Mesendoderm (in vitro differentiated cells): ENCODE data around the gene TALDO1.

Experiments used
- DNase-seq: peaks from one replicate; pipeline ENCODE4 v3.0.0; 2013
- H2AK5ac ChIP-seq: 2 replicates; pipeline ENCODE4 v1.6.1; 2013; ENCODE audit warnings: low read length, inconsistent platforms
- H2BK120ac ChIP-seq: 2 replicates; pipeline ENCODE4 v1.6.1; 2013; ENCODE audit warnings: low read depth, mild to moderate bottlenecking, low read length, moderate library complexity, mixed read lengths
- H2BK15ac ChIP-seq: replicated peaks from 2 replicates; pipeline ENCODE4 v1.6.1; 2013; ENCODE audit warnings: low read depth, mild to moderate bottlenecking, moderate library complexity
- H2BK5ac ChIP-seq: 2 replicates; pipeline ENCODE4 v1.6.1; 2013; ENCODE audit warnings: low read length, inconsistent platforms
- H3K18ac ChIP-seq: 2 replicates; pipeline ENCODE4 v1.6.1; 2013; ENCODE audit warnings: mild to moderate bottlenecking, low read length, mixed read lengths
- H3K23ac ChIP-seq: one replicate; pipeline ENCODE4 v1.6.1; 2013; ENCODE audit warnings: low read length
- H3K27ac ChIP-seq: 2 replicates; pipeline ENCODE4 v1.5.1; 2013; ENCODE audit warnings: low read depth, mild to moderate bottlenecking, inconsistent platforms, low read length, moderate library complexity
- H3K27me3 ChIP-seq: 2 replicates; pipeline ENCODE4 v1.6.1; 2013; ENCODE audit warnings: low read length, control low read depth, mild to moderate bottlenecking, inconsistent platforms; ENCODE audit not compliant: insufficient read depth, poor library complexity
- H3K36me3 ChIP-seq: 2 replicates; pipeline ENCODE4 v1.6.1; 2013; ENCODE audit warnings: low read length, inconsistent platforms; ENCODE audit not compliant: control insufficient read depth, insufficient read depth
- H3K4ac ChIP-seq: one replicate; pipeline ENCODE4 v1.6.1; 2013; ENCODE audit warnings: low read depth, mild to moderate bottlenecking, low read length, moderate library complexity
- H3K4me1 ChIP-seq: 2 replicates; pipeline ENCODE4 v1.6.1; 2013; ENCODE audit warnings: low read depth, low read length, inconsistent platforms; ENCODE audit not compliant: control insufficient read depth
- H3K4me2 ChIP-seq: 2 replicates; pipeline ENCODE4 v1.6.1; 2013; ENCODE audit warnings: low read length
- H3K4me3 ChIP-seq: 2 replicates; pipeline ENCODE4 v1.5.1; 2013; ENCODE audit warnings: mild to moderate bottlenecking, low read length
- H3K56ac ChIP-seq: one replicate; pipeline ENCODE4 v1.6.1; 2013; ENCODE audit warnings: low read length
- H3K79me1 ChIP-seq: 2 replicates; pipeline ENCODE4 v1.6.1; 2013; ENCODE audit warnings: low read length, inconsistent platforms
- H3K79me2 ChIP-seq: 2 replicates; pipeline ENCODE4 v1.6.1; 2013; ENCODE audit warnings: mild to moderate bottlenecking, low read length; ENCODE audit not compliant: control insufficient read depth, insufficient read depth
- H3K9ac ChIP-seq: 2 replicates; pipeline ENCODE4 v1.6.1; 2013; ENCODE audit warnings: low read length, inconsistent platforms
- H4K5ac ChIP-seq: one replicate; pipeline ENCODE4 v1.6.1; 2013; ENCODE audit warnings: low read length
- H4K8ac ChIP-seq: one replicate; pipeline ENCODE4 v1.6.1; 2013; ENCODE audit warnings: low read depth, mild to moderate bottlenecking, control low read depth, low read length, moderate library complexity
- WGBS: extraction: QIAGEN DNeasy Blood & Tissue Kit; methylation state at CpG from one replicate; pipeline ENCODE4 v1.1.7; 2013; ENCODE audit warnings: low lambda C conversion rate, missing lambda C conversion rate; ENCODE audit not compliant: insufficient coverage; ENCODE audit errors: extremely low coverage; 5-methylcytosine and 5-hydroxymethylcytosine counted together

TALDO1 gene

DNA sequence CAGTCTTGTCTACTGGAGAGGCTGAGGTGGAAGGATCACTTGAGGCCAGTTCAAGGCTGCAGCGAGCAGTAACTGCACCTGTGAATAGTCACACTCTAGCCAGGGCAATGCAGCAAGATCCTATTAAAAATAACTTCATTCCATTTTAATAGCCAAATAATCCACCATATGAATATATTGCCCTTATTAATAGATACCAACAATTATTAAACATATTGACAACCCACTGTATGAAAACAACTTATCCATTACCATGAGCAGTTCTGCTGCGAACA is 19.6 kb downstream of the TALDO1 start:
- no peak overlapping the region for H3K9ac ChIP-seq
- no peak overlapping the region for H3K23ac ChIP-seq
- no peak overlapping the region for H3K4me2 ChIP-seq
- H3K56ac ChIP-seq = no peak overlapping the region
- no peak for DNase-seq
- peaks cover 16% of the 10 kb centered on the region for H3K36me3 ChIP-seq
- no peaks in the 10 kb centered on the region for H3K79me2 ChIP-seq
- no peak overlapping the region for H3K18ac ChIP-seq
- no peak overlapping the region for H3K27ac ChIP-seq
- H3K79me1 ChIP-seq = no peaks in the 10 kb centered on the region
- no peak overlapping the region for H3K4ac ChIP-seq
- no peak overlapping the region for H2BK15ac ChIP-seq
- H3K27me3 ChIP-seq = no peaks in the 10 kb centered on the region
- no peak overlapping the region for H4K8ac ChIP-seq
- no peak overlapping the region for H2BK5ac ChIP-seq
- no CpG with 5 or more reads among the region's 2 CpGs for WGBS
- H4K5ac ChIP-seq = no peak overlapping the region
- H2BK120ac ChIP-seq = no peak overlapping the region
- no peak overlapping the region for H2AK5ac ChIP-seq
- H3K4me3 ChIP-seq = no peak overlapping the region
- H3K4me1 ChIP-seq = peaks cover 3% of the 10 kb centered on the region

DNA sequence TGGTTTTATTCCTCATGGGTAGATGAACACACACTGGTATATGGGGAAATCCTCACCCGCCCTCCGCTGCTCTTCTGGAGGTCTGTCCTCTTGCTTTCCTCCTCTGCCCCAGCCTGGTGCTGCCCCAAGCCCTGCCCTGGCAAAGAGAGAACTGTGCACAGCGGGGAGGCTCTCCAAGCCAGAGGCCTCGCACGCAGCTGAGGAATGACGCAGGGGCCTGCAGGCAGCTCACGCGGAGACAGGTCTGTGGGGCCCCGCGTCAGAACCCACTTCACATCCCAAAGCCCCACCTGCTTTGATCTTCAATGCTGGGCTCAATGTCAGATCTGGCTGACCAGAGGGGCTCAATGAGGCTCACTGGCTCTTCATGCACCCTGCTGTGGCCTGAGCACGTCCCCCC is 20.0 kb downstream of the TALDO1 start:
- no peak overlapping the region for H2BK5ac ChIP-seq
- WGBS = no CpG with 5 or more reads among the region's 11 CpGs
- no peak overlapping the region for H3K9ac ChIP-seq
- no peak overlapping the region for H3K27ac ChIP-seq
- H3K79me1 ChIP-seq = no peaks in the 10 kb centered on the region
- H3K23ac ChIP-seq = no peak overlapping the region
- DNase-seq = no peak
- H3K36me3 ChIP-seq = peaks cover 16% of the 10 kb centered on the region
- H3K27me3 ChIP-seq = no peaks in the 10 kb centered on the region
- no peak overlapping the region for H4K8ac ChIP-seq
- no peaks in the 10 kb centered on the region for H3K79me2 ChIP-seq
- no peak overlapping the region for H3K4me2 ChIP-seq
- H2BK120ac ChIP-seq = no peak overlapping the region
- H3K56ac ChIP-seq = no peak overlapping the region
- H3K4me1 ChIP-seq = peaks cover 3% of the 10 kb centered on the region
- H3K4ac ChIP-seq = no peak overlapping the region
- no peak overlapping the region for H3K18ac ChIP-seq
- no peak overlapping the region for H2AK5ac ChIP-seq
- no peak overlapping the region for H4K5ac ChIP-seq
- no peak overlapping the region for H3K4me3 ChIP-seq
- H2BK15ac ChIP-seq = no peak overlapping the region

GRCh38 chr11:769887-770641 is 22.8 kb downstream of the TALDO1 start:
- no peak overlapping the region for H3K18ac ChIP-seq
- peaks cover 12% of the 10 kb centered on the region for H3K36me3 ChIP-seq
- no peak overlapping the region for H2BK15ac ChIP-seq
- H3K4me1 ChIP-seq = no peaks in the 10 kb centered on the region
- H4K8ac ChIP-seq = no peak overlapping the region
- no peaks in the 10 kb centered on the region for H3K27me3 ChIP-seq
- H2BK120ac ChIP-seq = no peak overlapping the region
- no peak overlapping the region for H3K4ac ChIP-seq
- no peak for DNase-seq
- peaks cover 7% of the 10 kb centered on the region for H3K79me1 ChIP-seq
- H3K4me3 ChIP-seq = no peak overlapping the region
- H2AK5ac ChIP-seq = no peak overlapping the region
- peaks cover 9% of the 10 kb centered on the region for H3K79me2 ChIP-seq
- H3K9ac ChIP-seq = no peak overlapping the region
- no peak overlapping the region for H3K23ac ChIP-seq
- no CpG with 5 or more reads among the region's 23 CpGs for WGBS
- H2BK5ac ChIP-seq = no peak overlapping the region
- no peak overlapping the region for H3K56ac ChIP-seq
- H4K5ac ChIP-seq = no peak overlapping the region
- no peak overlapping the region for H3K27ac ChIP-seq
- H3K4me2 ChIP-seq = no peak overlapping the region

- H3K4me3 ChIP-seq = no peak overlapping the region
Observed at GRCh38 chr11:770642-771616, 23.7 kb downstream of the TALDO1 start.

DNA sequence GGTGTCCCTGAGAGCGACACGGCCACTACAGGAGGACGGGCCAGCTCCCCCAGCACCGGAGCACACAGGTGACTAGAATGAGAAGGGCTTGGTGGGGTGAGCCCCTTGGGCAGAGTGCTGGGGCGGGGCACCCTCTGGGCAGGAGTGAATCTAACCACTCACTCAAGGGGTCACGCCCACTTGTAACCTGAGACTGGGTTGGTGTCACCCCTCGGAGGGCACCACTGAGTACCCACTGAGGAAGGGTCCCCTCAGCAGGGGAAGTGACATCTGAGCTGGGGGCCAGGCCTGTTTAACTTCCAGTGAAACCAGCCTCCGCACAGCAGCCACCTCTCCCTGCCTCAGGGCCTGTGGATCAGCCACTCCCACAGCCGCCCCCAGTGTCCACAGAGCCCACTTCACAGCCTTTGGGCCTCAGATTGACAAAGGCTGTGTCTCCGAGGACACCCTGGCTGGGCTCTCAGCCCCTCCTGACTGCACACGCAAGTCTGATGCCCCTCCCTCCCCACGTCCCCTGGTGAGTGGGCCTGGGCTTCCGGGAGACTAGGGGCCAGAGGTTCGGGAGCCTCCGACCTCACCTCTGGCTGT is 24.4 kb downstream of the TALDO1 start:
- no peak overlapping the region for H3K27ac ChIP-seq

More at GRCh38 chr11:770642-771616, 23.7 kb downstream of the TALDO1 start:
- Histone ChIP-seq H3K4ac (no peak overlapping the region), H2BK120ac (no peak overlapping the region), H2BK15ac (no peak overlapping the region), H4K8ac (no peak overlapping the region), H3K27ac (no peak overlapping the region), H2BK5ac (no peak overlapping the region), H3K79me2 (peaks cover 15% of the 10 kb centered on the region), H4K5ac (no peak overlapping the region), H3K9ac (no peak overlapping the region), H3K4me1 (no peaks in the 10 kb centered on the region), H3K4me2 (no peak overlapping the region), H2AK5ac (no peak overlapping the region), H3K18ac (no peak overlapping the region), H3K79me1 (peaks cover 10% of the 10 kb centered on the region), H3K56ac (no peak overlapping the region), H3K36me3 (peaks cover 11% of the 10 kb centered on the region), H3K23ac (no peak overlapping the region), H3K27me3 (no peaks in the 10 kb centered on the region)
- DNase-seq = no peak
- WGBS = no CpG with 5 or more reads among the region's 32 CpGs

More for the DNA sequence above, 24.4 kb downstream of the TALDO1 start:
- Histone ChIP-seq H3K79me2 (peaks cover 22% of the 10 kb centered on the region), H3K56ac (peak overlapping the region; percentile 10), H3K27me3 (no peaks in the 10 kb centered on the region), H2BK5ac (no peak overlapping the region), H4K5ac (no peak overlapping the region), H3K18ac (no peak overlapping the region), H3K4ac (no peak overlapping the region), H2AK5ac (no peak overlapping the region), H3K36me3 (peaks cover 4% of the 10 kb centered on the region), H2BK15ac (no peak overlapping the region), H4K8ac (no peak overlapping the region), H3K4me1 (no peaks in the 10 kb centered on the region), H3K9ac (no peak overlapping the region), H3K23ac (no peak overlapping the region), H3K79me1 (peaks cover 13% of the 10 kb centered on the region), H2BK120ac (no peak overlapping the region), H3K4me2 (no peak overlapping the region), H3K4me3 (no peak overlapping the region)
- DNase-seq = no peak
- WGBS = no CpG with 5 or more reads among the region's 15 CpGs
